HG03095 (cell line): ENCODE data around the gene UCP3.

Experiments used
- ATAC-seq: cut with Tn5 transposase; IDR thresholded peaks from one replicate; pipeline ENCODE4 v1.9.1; 2021; ENCODE audit warnings: moderate library complexity; ENCODE audit not compliant: unreplicated experiment

The UCP3 gene

GRCh38 chr11:73978576-73979086 lies 30.3 kb downstream of the UCP3 start:
- no peak for ATAC-seq

GRCh38 chr11:73977856-73978519 lies 30.9 kb downstream of the UCP3 start:
- no peak for ATAC-seq

GRCh38 chr11:73976451-73977151 lies 32.3 kb downstream of the UCP3 start:
- no peak for ATAC-seq

- no peak for ATAC-seq
These were observed 33.5 kb downstream of the UCP3 start for GRCh38 chr11:73975479-73975757.

- no peak for ATAC-seq
These were observed 34.0 kb downstream of the UCP3 start for GRCh38 chr11:73974604-73975478.

- no peak for ATAC-seq
These were observed 36.0 kb downstream of the UCP3 start for GRCh38 chr11:73972620-73973449.

- ATAC-seq: no peak
These were observed 36.7 kb downstream of the UCP3 start for GRCh38 chr11:73972187-73972586.

GRCh38 chr11:73971175-73971719 lies 37.6 kb downstream of the UCP3 start:
- ATAC-seq: no peak

GRCh38 chr11:73969991-73970800 lies 38.7 kb downstream of the UCP3 start:
- ATAC-seq: no peak

GRCh38 chr11:73969091-73969490 lies 39.8 kb downstream of the UCP3 start:
- no peak for ATAC-seq

- ATAC-seq: no peak
These were observed 40.4 kb downstream of the UCP3 start for GRCh38 chr11:73968356-73968966.

- no peak for ATAC-seq
These were observed 43.1 kb downstream of the UCP3 start for GRCh38 chr11:73965764-73966121.

GRCh38 chr11:73965076-73965763 lies 43.7 kb downstream of the UCP3 start:
- no peak for ATAC-seq

GRCh38 chr11:73963861-73964260 lies 45.0 kb downstream of the UCP3 start:
- no peak for ATAC-seq

GRCh38 chr11:73962101-73962705 lies 46.7 kb downstream of the UCP3 start:
- no peak for ATAC-seq

- no peak for ATAC-seq
These were observed 47.6 kb downstream of the UCP3 start for GRCh38 chr11:73961321-73961720.

- ATAC-seq: no peak
These were observed 50.3 kb downstream of the UCP3 start for GRCh38 chr11:73958521-73959141.
